GM18873 (cell line): Measurements from ENCODE around the gene RASGEF1C.

Source experiments
- ATAC-seq: cut with Tn5 transposase; IDR thresholded peaks from one replicate; pipeline ENCODE4 v1.9.1; 2021; ENCODE audit warnings: mild to moderate bottlenecking, moderate library complexity, moderate number of reproducible peaks; ENCODE audit not compliant: unreplicated experiment, low FRiP score

RASGEF1C gene

GRCh38 chr5:180071531-180072255, 137.3 kb downstream of the RASGEF1C start, which contains the start of gene RNF130:
Gene RNF130 (minus strand): TSS chr5:180071759. CDS start chr5:180071702, 57 bp downstream.
- ATAC-seq = no peak

- no peak for ATAC-seq
Observed at GRCh38 chr5:180070756-180071530, 138.1 kb downstream of the RASGEF1C start.

- ATAC-seq = no peak
Observed at GRCh38 chr5:180069589-180070247, 139.3 kb downstream of the RASGEF1C start.

GRCh38 chr5:180068519-180069090, 140.4 kb downstream of the RASGEF1C start:
- no peak for ATAC-seq

GRCh38 chr5:180067986-180068385, 141.0 kb downstream of the RASGEF1C start:
- no peak for ATAC-seq

- ATAC-seq = no peak
Observed at GRCh38 chr5:180060192-180060591, 148.8 kb downstream of the RASGEF1C start.

GRCh38 chr5:180059326-180059725, 149.7 kb downstream of the RASGEF1C start:
- ATAC-seq = no peak

GRCh38 chr5:180056153-180056552, 152.9 kb downstream of the RASGEF1C start:
- no peak for ATAC-seq

GRCh38 chr5:180054226-180054625, 154.8 kb downstream of the RASGEF1C start:
- no peak for ATAC-seq

GRCh38 chr5:180053061-180053602, 155.9 kb downstream of the RASGEF1C start:
- ATAC-seq = no peak

GRCh38 chr5:180052211-180052818, 156.7 kb downstream of the RASGEF1C start:
- ATAC-seq = no peak
